ENCODE measurements around the gene DUSP22. TPM values are rescaled to one million over a fixed set of nuclear protein-coding genes. Genes with fewer than 3 reads are reported as not detected.
"Not testable (repeated sequence)": the region's sequence is repeated elsewhere in the genome, so short reads cannot be mapped to it uniquely, and the experiment has no call there.

Gene DUSP22
- total and polyA plus RNA-seq, 2 experiments from 2014 or later, result 24.2 to 26.3 TPM

- Histone ChIP-seq H3K27ac (no peak overlapping the region), H3K79me2 (no peaks in the 10 kb centered on the region), H3K27me3 (no peaks in the 10 kb centered on the region), H3K9me3 (ENCODE audit: low read depth) (no peaks in the 10 kb centered on the region), H3K4me1 (ENCODE audit: insufficient read depth) (no peaks in the 10 kb centered on the region), H3K4me2 (no peak overlapping the region), H2AFZ (no peak overlapping the region), H3K4me3 (no peak overlapping the region), H3K36me3 (replicated peaks; ENCODE audit: insufficient read depth, low read depth) (no peaks in the 10 kb centered on the region), H4K20me1 (ENCODE audit: insufficient read depth, poor library complexity, severe bottlenecking) (no peaks in the 10 kb centered on the region), H3K9me2 (replicated peaks; ENCODE audit: insufficient read depth) (no peaks in the 10 kb centered on the region)
- WGBS (ENCODE audit: low lambda C conversion rate, missing lambda C conversion rate), result 79% methylated on average over 6 of the region's 6 CpGs
- TF ChIP-seq EZH2phosphoT487 (IDR thresholded peaks at IDR 0.05; ENCODE audit: low read depth, severe bottlenecking, unreplicated experiment) (no peak), CTCF (IDR thresholded peaks at IDR 0.05; ENCODE audit: poor library complexity) (no peak), EZH2 (IDR thresholded peaks at IDR 0.05; ENCODE audit: borderline replicate concordance) (no peak)
- no peak for DNase-seq (ENCODE audit: low spot score)
Measured at GRCh38 chr6:285030-285771, 7.1 kb upstream of the DUSP22 start.

GRCh38 chr6:285902-286301 is 6.4 kb upstream of the DUSP22 start:
- H3K4me2 ChIP-seq; H3K79me2 ChIP-seq; H3K9me2 ChIP-seq (replicated peaks; ENCODE audit: insufficient read depth); H3K27ac ChIP-seq; H2AFZ ChIP-seq; H3K36me3 ChIP-seq (replicated peaks; ENCODE audit: insufficient read depth, low read depth); DNase-seq (ENCODE audit: low spot score); H3K9me3 ChIP-seq (ENCODE audit: low read depth); H3K4me1 ChIP-seq (ENCODE audit: insufficient read depth); H3K27me3 ChIP-seq; H3K4me3 ChIP-seq; H4K20me1 ChIP-seq (ENCODE audit: insufficient read depth, poor library complexity, severe bottlenecking): not testable (repeated sequence)
- WGBS (ENCODE audit: low lambda C conversion rate, missing lambda C conversion rate), result 67% methylated on average over 5 of the region's 5 CpGs

- Histone ChIP-seq H3K9me3 (ENCODE audit: low read depth) (no peaks in the 10 kb centered on the region), H3K27me3 (no peaks in the 10 kb centered on the region), H3K27ac (no peak overlapping the region), H4K20me1 (ENCODE audit: insufficient read depth, poor library complexity, severe bottlenecking) (no peaks in the 10 kb centered on the region), H2AFZ (no peak overlapping the region), H3K4me1 (ENCODE audit: insufficient read depth) (no peaks in the 10 kb centered on the region), H3K79me2 (no peaks in the 10 kb centered on the region), H3K4me3 (no peak overlapping the region), H3K4me2 (no peak overlapping the region), H3K9me2 (replicated peaks; ENCODE audit: insufficient read depth) (no peaks in the 10 kb centered on the region), H3K36me3 (replicated peaks; ENCODE audit: insufficient read depth, low read depth) (no peaks in the 10 kb centered on the region)
- 70% methylated on average over 10 of the region's 10 CpGs for WGBS (ENCODE audit: low lambda C conversion rate, missing lambda C conversion rate)
- TF ChIP-seq CTCF (IDR thresholded peaks at IDR 0.05; ENCODE audit: poor library complexity), result no peak
- no peak for TF ChIP-seq EZH2phosphoT487 (IDR thresholded peaks at IDR 0.05; ENCODE audit: low read depth, severe bottlenecking, unreplicated experiment)
- TF ChIP-seq EZH2 (IDR thresholded peaks at IDR 0.05; ENCODE audit: borderline replicate concordance), result no peak
- no peak for DNase-seq (ENCODE audit: low spot score)
Measured at GRCh38 chr6:286681-287488, 5.4 kb upstream of the DUSP22 start.

- Histone ChIP-seq H3K27ac (no peak overlapping the region), H3K4me1 (ENCODE audit: insufficient read depth) (no peaks in the 10 kb centered on the region), H3K4me2 (no peak overlapping the region), H3K27me3 (no peaks in the 10 kb centered on the region), H3K4me3 (no peak overlapping the region), H2AFZ (no peak overlapping the region), H3K36me3 (replicated peaks; ENCODE audit: insufficient read depth, low read depth) (no peaks in the 10 kb centered on the region), H3K9me2 (replicated peaks; ENCODE audit: insufficient read depth) (no peaks in the 10 kb centered on the region), H3K79me2 (no peaks in the 10 kb centered on the region), H4K20me1 (ENCODE audit: insufficient read depth, poor library complexity, severe bottlenecking) (no peaks in the 10 kb centered on the region), H3K9me3 (ENCODE audit: low read depth) (no peaks in the 10 kb centered on the region)
- no peak for TF ChIP-seq CTCF (IDR thresholded peaks at IDR 0.05; ENCODE audit: poor library complexity)
- no peak for TF ChIP-seq EZH2phosphoT487 (IDR thresholded peaks at IDR 0.05; ENCODE audit: low read depth, severe bottlenecking, unreplicated experiment)
- TF ChIP-seq EZH2 (IDR thresholded peaks at IDR 0.05; ENCODE audit: borderline replicate concordance), result no peak
- 79% methylated on average over 3 of the region's 3 CpGs for WGBS (ENCODE audit: low lambda C conversion rate, missing lambda C conversion rate)
- no peak for DNase-seq (ENCODE audit: low spot score)
Measured at GRCh38 chr6:287489-287860, 4.8 kb upstream of the DUSP22 start.

All from hepatocyte (in vitro differentiated cells).